ENCODE results near the gene TSPY10.
"Not testable (repeated sequence)": the region's sequence is repeated elsewhere in the genome, so short reads cannot be mapped to it uniquely, and the experiment has no call there.

Gene TSPY10

GRCh38 chrY:9527580-9527979, at the start of gene TSPY10:
Gene TSPY10 (plus strand): TSS chrY:9527880. CDS start chrY:9527926, 46 bp downstream.
- not testable (repeated sequence) for DNase-seq (ENCODE audit: low read depth in 2 of 2)

GRCh38 chrY:9486967-9487366, 40.7 kb upstream of the TSPY10 start, which contains the start of gene TSPY9:
Gene TSPY9 (plus strand): TSS chrY:9487267. CDS start chrY:9487313, 46 bp downstream.
- DNase-seq (ENCODE audit: low read depth in 2 of 2): not testable (repeated sequence)

- DNase-seq (ENCODE audit: low read depth in 2 of 2): not testable (repeated sequence)
These were observed 23.3 kb upstream of the TSPY10 start for GRCh38 chrY:9504396-9504795.

- DNase-seq (ENCODE audit: low read depth in 2 of 2): not testable (repeated sequence)
These were observed 11.4 kb upstream of the TSPY10 start for GRCh38 chrY:9516287-9516686.

Data from activated CD4-positive, alpha-beta T cell treated with anti-CD3 and anti-CD28 coated beads for 24 hours (primary cell).